Caco-2 (cell line): ENCODE data around the gene CDK5RAP2. TPM values are rescaled to one million over a fixed set of nuclear protein-coding genes. Genes with fewer than 3 reads are reported as not detected.

Source experiments
- BruUV-seq: library from RNA; stranded (reverse); fragments of 400-500 nt; replicated peaks from 2 replicates; lab custom pipeline; 2021; lab: Mats Ljungman, UMichigan
- CTCF ChIA-PET: fragments of 300-600 bp; sonication (Branson Sonifier 250); formaldehyde crosslinking; loops from one replicate; lab custom pipeline; 2022; ENCODE audit warnings: antibody characterized with exemption; lab: Charles Lee
- POLR2A ChIA-PET: fragments of 300-600 bp; sonication (Branson Sonifier 250); formaldehyde crosslinking; loops from one replicate; lab custom pipeline; 2022; ENCODE audit warnings: antibody characterized with exemption; lab: Charles Lee
- DNase-seq, 2 experiments: peaks; one replicate each; pipeline versions ENCODE4 v3.0.0 to v3.0.0-alpha.2; 2020 to 2022
- H3K27me3 ChIP-seq: replicated peaks from 2 replicates; pipeline ENCODE4 v1.6.0; 2011; ENCODE audit warnings: low read length; ENCODE audit not compliant: control insufficient read depth, insufficient read depth
- H3K36me3 ChIP-seq: 2 replicates; pipeline ENCODE4 v1.5.1; 2011; ENCODE audit warnings: low read length; ENCODE audit not compliant: control insufficient read depth, insufficient read depth
- H3K4me1 ChIP-seq: fragments of 250-450 bp; sonication (Bioruptor Pico); 2 replicates; pipeline ENCODE4 v1.5.1; 2020; ENCODE audit warnings: mild to moderate bottlenecking
- H3K4me3 ChIP-seq: 2 replicates; pipeline ENCODE4 v1.5.1; 2011; ENCODE audit warnings: low read depth, mild to moderate bottlenecking, control low read depth, low read length
- H3K9me3 ChIP-seq: fragments of 250-450 bp; sonication (Bioruptor Pico); 2 replicates; pipeline ENCODE4 v1.5.1; 2020; ENCODE audit warnings: mild to moderate bottlenecking, moderate library complexity
- H3K27ac Mint-ChIP-seq: one replicate; pipeline ENCODE4 v1.8.0; 2022; ENCODE audit warnings: mixed read lengths; ENCODE audit not compliant: unreplicated experiment
- H3K27me3 Mint-ChIP-seq: one replicate; pipeline ENCODE4 v1.8.0; 2022; ENCODE audit warnings: mixed read lengths; ENCODE audit not compliant: insufficient read depth, unreplicated experiment
- H3K36me3 Mint-ChIP-seq: one replicate; pipeline ENCODE4 v1.8.0; 2022; ENCODE audit warnings: mild to moderate bottlenecking, mixed read lengths; ENCODE audit not compliant: insufficient read depth, unreplicated experiment
- H3K4me1 Mint-ChIP-seq: one replicate; pipeline ENCODE4 v1.8.0; 2022; ENCODE audit warnings: low read depth, mixed read lengths; ENCODE audit not compliant: unreplicated experiment
- H3K4me3 Mint-ChIP-seq: one replicate; pipeline ENCODE4 v1.8.0; 2022; ENCODE audit warnings: mild to moderate bottlenecking, moderate library complexity, mixed read lengths; ENCODE audit not compliant: unreplicated experiment
- H3K9me3 Mint-ChIP-seq: one replicate; pipeline ENCODE4 v1.8.0; 2022; ENCODE audit warnings: mixed read lengths; ENCODE audit not compliant: unreplicated experiment
- intact Hi-C: fragments of 100-400 bp; cut with micrococcal nuclease; formaldehyde crosslinking; loops from one replicate; pipeline ENCODE4 v1.10.0; 2022; ENCODE audit not compliant: unreplicated experiment
- total RNA-seq: library from RNA; stranded (reverse); gene quantifications from 2 replicates; pipeline ENCODE4 v1.2.3, GENCODE V29; 2022
- TF ChIP-seq, protein P1 (sequence below), 2 experiments: fragments of 200-600 bp in 1 of 2; IDR thresholded peaks; 1 replicate in 1 of 2; 2 replicates in 1 of 2; pipeline versions ENCODE4 v1.5.1 to v1.8.0; 2011 to 2022; ENCODE audit warnings: antibody characterized with exemption in 1 of 2, control low read depth in 1 of 2, inconsistent platforms in 1 of 2, low read depth in 1 of 2, low read length in 1 of 2, mild to moderate bottlenecking in 1 of 2, moderate library complexity in 1 of 2; ENCODE audit not compliant: insufficient read depth in 1 of 2, severe bottlenecking in 1 of 2, unreplicated experiment in 1 of 2

The CDK5RAP2 gene
- total RNA-seq, 1 experiment from 2014 or later: 71.3 TPM

DNA sequence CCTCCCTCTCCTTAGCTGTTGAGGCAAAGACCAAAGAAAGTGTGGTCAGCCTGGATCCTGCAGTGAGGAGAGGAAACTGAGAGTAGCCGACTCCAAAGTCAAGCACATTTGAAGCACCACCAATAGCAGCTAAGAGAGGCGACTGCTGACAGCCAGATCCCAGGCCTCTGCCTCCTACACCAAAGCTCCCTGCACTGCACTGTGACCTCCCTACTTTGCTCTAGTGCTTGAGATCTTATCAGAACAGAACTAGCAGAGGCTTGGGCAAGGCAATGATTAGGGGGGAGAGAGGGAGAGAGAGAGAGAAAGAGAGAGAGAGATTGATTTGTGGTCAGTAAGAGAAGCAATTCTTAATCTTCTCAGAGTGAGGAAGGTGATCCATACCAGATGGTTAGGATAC, 216.3 kb downstream of the CDK5RAP2 start:
- CTCF ChIA-PET: no interaction called here
- H3K9me3 ChIP-seq: no peaks in the 10 kb centered on the region

DNA sequence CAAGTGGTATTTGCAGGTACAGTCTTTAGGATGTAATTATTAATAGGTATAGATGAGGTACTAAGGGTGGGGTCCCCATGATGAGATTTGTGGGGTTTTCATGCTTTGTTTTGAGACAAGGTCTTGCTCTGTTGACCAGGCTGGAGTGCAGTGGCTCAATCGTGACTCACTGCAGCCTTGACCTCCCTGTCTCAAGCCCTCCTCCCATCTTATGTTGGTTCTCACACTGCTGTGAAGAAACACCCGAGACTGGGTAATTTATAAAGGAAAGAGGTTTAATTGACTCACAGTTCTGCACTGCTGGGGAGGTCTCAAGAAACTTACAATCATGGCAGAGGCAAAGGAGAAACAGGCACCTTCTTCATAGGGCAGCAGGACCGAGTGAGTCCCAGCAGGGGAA, 217.5 kb downstream of the CDK5RAP2 start:
- no peak overlapping the region for H3K4me3 Mint-ChIP-seq
- no TSS peak for BruUV-seq

More for the DNA sequence above, 216.3 kb downstream of the CDK5RAP2 start:
- H3K4me3 Mint-ChIP-seq: no peak overlapping the region
- H3K36me3 Mint-ChIP-seq: peaks cover 7% of the 10 kb centered on the region
- TF ChIP-seq, protein P1, sequence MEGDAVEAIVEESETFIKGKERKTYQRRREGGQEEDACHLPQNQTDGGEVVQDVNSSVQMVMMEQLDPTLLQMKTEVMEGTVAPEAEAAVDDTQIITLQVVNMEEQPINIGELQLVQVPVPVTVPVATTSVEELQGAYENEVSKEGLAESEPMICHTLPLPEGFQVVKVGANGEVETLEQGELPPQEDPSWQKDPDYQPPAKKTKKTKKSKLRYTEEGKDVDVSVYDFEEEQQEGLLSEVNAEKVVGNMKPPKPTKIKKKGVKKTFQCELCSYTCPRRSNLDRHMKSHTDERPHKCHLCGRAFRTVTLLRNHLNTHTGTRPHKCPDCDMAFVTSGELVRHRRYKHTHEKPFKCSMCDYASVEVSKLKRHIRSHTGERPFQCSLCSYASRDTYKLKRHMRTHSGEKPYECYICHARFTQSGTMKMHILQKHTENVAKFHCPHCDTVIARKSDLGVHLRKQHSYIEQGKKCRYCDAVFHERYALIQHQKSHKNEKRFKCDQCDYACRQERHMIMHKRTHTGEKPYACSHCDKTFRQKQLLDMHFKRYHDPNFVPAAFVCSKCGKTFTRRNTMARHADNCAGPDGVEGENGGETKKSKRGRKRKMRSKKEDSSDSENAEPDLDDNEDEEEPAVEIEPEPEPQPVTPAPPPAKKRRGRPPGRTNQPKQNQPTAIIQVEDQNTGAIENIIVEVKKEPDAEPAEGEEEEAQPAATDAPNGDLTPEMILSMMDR (IDR thresholded peaks at IDR 0.05; ENCODE audit: insufficient read depth in 1 of 2, low read depth in 1 of 2, low read length in 1 of 2, severe bottlenecking in 1 of 2, unreplicated experiment in 1 of 2): no peak
- H3K27me3 ChIP-seq: no peaks in the 10 kb centered on the region
- POLR2A ChIA-PET: no interaction called here
- peaks cover 21% of the 10 kb centered on the region for H3K9me3 Mint-ChIP-seq
- no peak overlapping the region for H3K4me3 ChIP-seq
- H3K4me1 ChIP-seq: peaks cover 18% of the 10 kb centered on the region
- H3K36me3 ChIP-seq: no peaks in the 10 kb centered on the region
- no peaks in the 10 kb centered on the region for H3K27me3 Mint-ChIP-seq
- intact Hi-C loops: no loop called here
- peaks cover 14% of the 10 kb centered on the region for H3K4me1 Mint-ChIP-seq
- no peak for DNase-seq
- BruUV-seq: no TSS peak
- H3K27ac Mint-ChIP-seq: no peak overlapping the region

DNA sequence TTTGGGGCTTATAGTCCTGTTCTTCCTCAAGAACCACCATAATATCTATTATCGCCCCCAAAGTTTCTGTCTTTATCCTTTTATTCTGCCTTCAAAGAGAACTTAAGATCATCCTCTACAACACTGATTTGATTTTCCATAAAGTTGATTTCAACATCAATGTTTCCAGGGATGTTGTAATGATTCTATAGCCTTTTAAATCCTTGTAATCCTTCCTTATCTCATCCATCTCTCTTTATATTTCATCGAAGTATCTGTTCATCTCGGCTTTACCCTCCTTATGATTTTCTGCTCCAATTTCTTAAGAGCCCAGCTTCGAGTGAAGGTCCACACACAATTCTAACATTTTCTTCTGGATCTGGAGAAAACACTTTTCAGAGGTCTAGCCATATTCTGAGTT, 218.4 kb downstream of the CDK5RAP2 start:
- peaks cover 2% of the 10 kb centered on the region for H3K36me3 Mint-ChIP-seq
- H3K9me3 Mint-ChIP-seq: peaks cover 9% of the 10 kb centered on the region
- Histone ChIP-seq H3K27me3 (no peaks in the 10 kb centered on the region), H3K36me3 (no peaks in the 10 kb centered on the region), H3K9me3 (no peaks in the 10 kb centered on the region), H3K4me1 (peaks cover 13% of the 10 kb centered on the region), H3K4me3 (no peak overlapping the region)
- BruUV-seq: no TSS peak
- ChIA-PET CTCF (no interaction called here), POLR2A (no interaction called here)
- intact Hi-C loops: no loop called here
- no peak overlapping the region for H3K27ac Mint-ChIP-seq
- TF ChIP-seq, protein P1 (IDR thresholded peaks at IDR 0.05; ENCODE audit: insufficient read depth in 1 of 2, low read depth in 1 of 2, low read length in 1 of 2, severe bottlenecking in 1 of 2, unreplicated experiment in 1 of 2): no peak
- H3K4me3 Mint-ChIP-seq: no peak overlapping the region
- H3K27me3 Mint-ChIP-seq: no peaks in the 10 kb centered on the region
- peaks cover 14% of the 10 kb centered on the region for H3K4me1 Mint-ChIP-seq
- DNase-seq: no peak

More for the DNA sequence above, 217.5 kb downstream of the CDK5RAP2 start:
- ChIA-PET CTCF (no interaction called here), POLR2A (no interaction called here)
- TF ChIP-seq, protein P1 (IDR thresholded peaks at IDR 0.05; ENCODE audit: insufficient read depth in 1 of 2, low read depth in 1 of 2, low read length in 1 of 2, severe bottlenecking in 1 of 2, unreplicated experiment in 1 of 2): no peak
- Histone ChIP-seq H3K4me1 (peaks cover 18% of the 10 kb centered on the region), H3K36me3 (no peaks in the 10 kb centered on the region), H3K9me3 (no peaks in the 10 kb centered on the region), H3K4me3 (no peak overlapping the region), H3K27me3 (no peaks in the 10 kb centered on the region)
- no peaks in the 10 kb centered on the region for H3K27me3 Mint-ChIP-seq
- H3K4me1 Mint-ChIP-seq: peaks cover 14% of the 10 kb centered on the region
- intact Hi-C loops: no loop called here
- H3K9me3 Mint-ChIP-seq: peaks cover 9% of the 10 kb centered on the region
- no peak overlapping the region for H3K27ac Mint-ChIP-seq
- DNase-seq: no peak
- H3K36me3 Mint-ChIP-seq: peaks cover 7% of the 10 kb centered on the region
